Upper lobe of left lung (tissue), 4 donors: Measurements from ENCODE around the gene CNTNAP1.

ENCODE experiments used
- POLR2A ChIP-seq, 4 donors: fragments of 450-650 bp; IDR thresholded peaks; one replicate each; pipeline ENCODE4 v1.5.1; 2016 to 2017; ENCODE audit warnings: antibody characterized with exemption in 4 of 4, mild to moderate bottlenecking in 2 of 4
- POLR2AphosphoS5 ChIP-seq, 2 donors: sonication (generic); formaldehyde crosslinking; IDR thresholded peaks; one replicate each; pipeline ENCODE4 v1.5.1; 2017; ENCODE audit warnings: antibody characterized with exemption in 2 of 2

DNA sequence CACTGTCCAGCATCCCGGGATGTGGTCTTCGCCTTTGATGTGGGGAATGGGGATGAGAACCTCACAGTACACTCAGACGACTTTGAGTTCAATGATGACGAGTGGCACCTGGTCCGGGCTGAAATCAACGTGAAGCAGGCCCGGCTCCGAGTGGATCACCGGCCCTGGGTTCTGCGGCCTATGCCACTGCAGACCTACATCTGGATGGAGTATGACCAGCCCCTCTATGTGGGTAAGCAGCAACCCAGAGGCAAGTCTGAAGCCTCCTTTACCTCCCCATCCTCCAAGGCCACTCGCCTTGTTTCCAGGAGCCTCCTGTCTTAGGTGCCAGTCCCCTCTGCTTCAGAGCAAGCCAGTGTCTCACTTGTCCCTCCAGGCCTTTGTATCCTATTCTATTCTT lies 10.2 kb downstream of the CNTNAP1 start:
- TF ChIP-seq POLR2A (IDR thresholded peaks at IDR 0.05): no peak
- no peak for TF ChIP-seq POLR2AphosphoS5 (IDR thresholded peaks at IDR 0.05)
